GM23248 (cell line): Measurements from ENCODE around the gene EBF4.

Experiments
- EZH2 ChIP-seq: fragments of 200-600 bp; sonication (generic); IDR thresholded peaks from 2 replicates; pipeline ENCODE4 v1.6.1; 2018; ENCODE audit warnings: antibody characterized with exemption, mild to moderate bottlenecking; ENCODE audit not compliant: insufficient read depth, poor library complexity, severe bottlenecking
- EZH2phosphoT487 ChIP-seq: fragments of 200-600 bp; sonication (generic); IDR thresholded peaks from 2 replicates; pipeline ENCODE4 v1.6.1; 2018; ENCODE audit warnings: antibody characterized with exemption, moderate library complexity, mild to moderate bottlenecking, low read depth; ENCODE audit not compliant: insufficient read depth

GRCh38 chr20:2804852-2805688 lies 112.5 kb downstream of the EBF4 start:
- no peak for TF ChIP-seq EZH2
- no peak for TF ChIP-seq EZH2phosphoT487
